B cell (primary cell): Measurements from ENCODE around the gene MRPL53. TPM values are rescaled to one million over a fixed set of nuclear protein-coding genes. Genes with fewer than 3 reads are reported as not detected.

Experiments
- ATAC-seq: fragments of 200-7000 bp; cut with Tn5 transposase; one replicate; pipeline ENCODE4 v1.10.0; 2021; ENCODE audit warnings: low read depth, mild to moderate bottlenecking, moderate number of reproducible peaks, moderate library complexity
- CTCF ChIA-PET: fragments of 350-600 bp; sonication (Branson Sonifier 250); formaldehyde crosslinking; loops from one replicate; lab custom pipeline; 2021; ENCODE audit warnings: antibody characterized with exemption, inconsistent platforms; lab: Charles Lee
- POLR2A ChIA-PET: fragments of 350-600 bp; sonication (Branson Sonifier 250); formaldehyde crosslinking; loops from one replicate; lab custom pipeline; 2021; ENCODE audit warnings: antibody characterized with exemption; lab: Charles Lee
- DNase-seq: peaks from one replicate; pipeline ENCODE4 v3.0.0; 2013
- H2AFZ ChIP-seq: 2 replicates; pipeline ENCODE4 v1.6.1; 2012; ENCODE audit warnings: mild to moderate bottlenecking, low read depth, low read length; ENCODE audit not compliant: insufficient read depth, poor library complexity, severe bottlenecking
- H3K27ac ChIP-seq, 2 donors: 1 replicate in 1 of 2; 2 replicates in 1 of 2; pipeline ENCODE4 v1.5.1; 2012 to 2013; ENCODE audit warnings: low read length in 2 of 2, mild to moderate bottlenecking in 2 of 2, moderate library complexity in 1 of 2
- H3K27me3 ChIP-seq, 4 experiments: fragments of 200-600 bp in 1 of 4; sonication (generic) in 1 of 4; replicated peaks in 1 of 4; 1 replicate in 2 of 4; 2 replicates in 2 of 4; pipeline versions ENCODE4 v1.6.1 to v1.7.0; 2013 to 2016; ENCODE audit warnings: low read length in 3 of 4, mild to moderate bottlenecking in 2 of 4, mixed read lengths in 1 of 4, moderate library complexity in 1 of 4; ENCODE audit not compliant: insufficient read depth in 4 of 4, control insufficient read depth in 3 of 4; ENCODE audit errors: control extremely low read depth in 1 of 4
- H3K36me3 ChIP-seq, 2 experiments: replicated peaks in 1 of 2; 1 replicate in 1 of 2; 2 replicates in 1 of 2; pipeline versions ENCODE4 v1.6.1 to v1.7.1; 2013; ENCODE audit warnings: low read length in 1 of 2; ENCODE audit not compliant: insufficient read depth in 2 of 2, control insufficient read depth in 1 of 2; ENCODE audit errors: control extremely low read depth in 1 of 2, extremely low read depth in 1 of 2
- H3K4me1 ChIP-seq, 2 donors: fragments of 200-600 bp in 1 of 2; sonication (generic) in 1 of 2; 1 replicate in 1 of 2; 2 replicates in 1 of 2; pipeline versions ENCODE4 v1.5.1 to v1.6.1; 2013 to 2017; ENCODE audit warnings: low read length in 2 of 2; ENCODE audit not compliant: control insufficient read depth in 2 of 2, insufficient read depth in 2 of 2
- H3K4me2 ChIP-seq: replicated peaks from 2 replicates; pipeline ENCODE3; 2012; ENCODE audit warnings: mild to moderate bottlenecking, low read depth, low read length; ENCODE audit not compliant: poor library complexity, severe bottlenecking
- H3K4me3 ChIP-seq, 5 experiments: fragments of 200-600 bp in 1 of 5; sonication (generic) in 1 of 5; 1 replicate in 3 of 5; 2 replicates in 2 of 5; pipeline versions ENCODE4 v1.5.1 to v1.7.0; 2011 to 2016; ENCODE audit warnings: low read length in 4 of 5, mild to moderate bottlenecking in 4 of 5, low read depth in 2 of 5, control low read depth in 1 of 5, moderate library complexity in 1 of 5; ENCODE audit not compliant: insufficient read depth in 1 of 5; ENCODE audit errors: control extremely low read depth in 1 of 5, extremely low read depth in 1 of 5
- H3K79me2 ChIP-seq: fragments of 200-600 bp; sonication (generic); one replicate; pipeline ENCODE4 v1.6.0; 2016; ENCODE audit warnings: low read length; ENCODE audit not compliant: control insufficient read depth, insufficient read depth
- H3K9ac ChIP-seq: fragments of 200-600 bp; sonication (generic); 2 replicates; pipeline ENCODE4 v1.6.1; 2017; ENCODE audit warnings: mild to moderate bottlenecking, low read length, moderate library complexity
- H3K9me3 ChIP-seq, 3 donors: one replicate each; pipeline versions ENCODE4 v1.6.1 to v1.7.1; 2013; ENCODE audit warnings: low read length in 2 of 3; ENCODE audit not compliant: control insufficient read depth in 2 of 3, insufficient read depth in 1 of 3; ENCODE audit errors: control extremely low read depth in 1 of 3
- H4K20me1 ChIP-seq: 2 replicates; pipeline ENCODE4 v1.6.0; 2012; ENCODE audit warnings: mild to moderate bottlenecking, low read length; ENCODE audit not compliant: insufficient read depth, control insufficient read depth, poor library complexity, severe bottlenecking
- H3K27ac Mint-ChIP-seq: one replicate; pipeline ENCODE4 v1.8.0; 2021; ENCODE audit warnings: mixed read lengths
- H3K27me3 Mint-ChIP-seq: one replicate; pipeline ENCODE4 v1.8.0; 2021; ENCODE audit warnings: mixed read lengths
- H3K4me1 Mint-ChIP-seq: one replicate; pipeline ENCODE4 v1.8.0; 2021; ENCODE audit warnings: mixed read lengths
- H3K4me3 Mint-ChIP-seq: one replicate; pipeline ENCODE4 v1.8.0; 2021; ENCODE audit warnings: mixed read lengths
- H3K9me3 Mint-ChIP-seq: one replicate; pipeline ENCODE4 v1.8.0; 2022; ENCODE audit warnings: mixed read lengths; ENCODE audit not compliant: insufficient read depth
- EZH2 ChIP-seq: IDR thresholded peaks from 2 replicates; pipeline ENCODE4 v1.6.1; 2012; ENCODE audit warnings: borderline replicate concordance, low read depth, mild to moderate bottlenecking, moderate library complexity, low read length; ENCODE audit not compliant: insufficient read depth, poor library complexity, severe bottlenecking
- WGBS: methylation state at CpG from one replicate; pipeline ENCODE4 v1.1.5; 2013; ENCODE audit warnings: missing lambda C conversion rate; ENCODE audit not compliant: insufficient coverage; 5-methylcytosine and 5-hydroxymethylcytosine counted together
- intact Hi-C: fragments of 100-400 bp; cut with micrococcal nuclease; formaldehyde crosslinking; loops from one replicate; pipeline ENCODE4 v1.10.0; 2022
- polyA plus RNA-seq: library from polyadenylated mRNA; depleted of rRNA; stranded (reverse); fragments of >200 nt; gene quantifications from 2 replicates; pipeline ENCODE4 v1.2.3, GENCODE V29; 2012
- total RNA-seq, 2 donors: library from RNA; stranded (reverse); fragments of 120-200 nt in 1 of 2; gene quantifications; 1 replicate in 1 of 2; 2 replicates in 1 of 2; pipeline versions ENCODE4 v1.2.3 to v1.2.4, GENCODE V29; 2013 to 2022
- TF ChIP-seq, protein P1 (sequence below): fragments of 200-600 bp; IDR thresholded peaks from one replicate; pipeline ENCODE4 v1.8.0; 2022; ENCODE audit warnings: antibody characterized with exemption, mild to moderate bottlenecking

The MRPL53 gene
- total and polyA plus RNA-seq, 2 donors (not counting 1 experiment from before 2014, with no cell fraction given) = 59.3 to 70.0 TPM

DNA sequence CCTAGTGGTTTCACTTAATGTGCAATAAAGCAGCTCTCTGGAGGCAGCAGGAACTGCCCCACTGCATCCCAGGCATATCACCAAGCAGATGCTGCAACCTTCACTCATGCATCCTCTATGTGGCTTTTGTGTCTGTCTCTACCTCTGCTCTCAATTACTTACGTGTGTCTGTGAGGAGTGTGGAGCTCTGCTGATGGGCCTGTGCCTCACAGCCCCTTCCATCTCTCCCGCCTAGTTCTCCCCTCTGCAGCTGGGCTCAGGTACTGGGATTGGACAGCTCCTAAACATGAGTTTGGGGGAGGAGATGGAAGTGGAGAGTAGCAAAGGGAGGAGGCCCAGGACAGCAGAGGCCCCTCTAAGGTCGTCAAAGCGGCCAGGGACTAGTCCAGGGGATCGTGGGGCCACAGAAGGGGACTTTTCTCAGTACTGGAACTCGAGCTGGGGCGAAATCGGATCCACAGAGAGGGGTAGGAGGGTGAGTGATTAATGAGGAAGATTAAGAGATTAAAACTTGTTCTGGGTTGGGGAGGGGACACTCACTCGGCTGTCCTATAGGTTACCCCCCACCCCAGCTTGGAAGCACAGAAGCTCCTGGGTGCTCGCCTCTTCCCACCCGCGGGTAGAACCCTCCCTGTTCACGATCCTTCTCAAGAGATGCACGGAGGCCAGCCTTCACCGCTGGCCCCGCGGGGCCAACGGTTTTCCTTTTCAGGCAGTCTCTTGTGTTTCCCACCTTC is 29.0 kb upstream of the MRPL53 start:
- H3K27me3 ChIP-seq = peaks cover 0 to 89% (median 38%) of the 10 kb centered on the region in 4 experiments

More for the DNA sequence above, 29.0 kb upstream of the MRPL53 start:
- H3K27ac ChIP-seq = no peak overlapping the region
- ATAC-seq = no peak
- H4K20me1 ChIP-seq = no peaks in the 10 kb centered on the region
- H3K4me1 ChIP-seq = peaks cover 55 to 56% of the 10 kb centered on the region in 2 donors
- peak overlapping the region; percentile 86 for H3K4me3 Mint-ChIP-seq
- H3K9me3 Mint-ChIP-seq = no peaks in the 10 kb centered on the region
- H3K4me3 ChIP-seq = no peak overlapping the region
- peaks cover 0 to 10% of the 10 kb centered on the region in 2 experiments for H3K36me3 ChIP-seq
- DNase-seq = no peak
- WGBS = 80% methylated on average over 17 of the region's 18 CpGs
- TF ChIP-seq, protein P1, sequence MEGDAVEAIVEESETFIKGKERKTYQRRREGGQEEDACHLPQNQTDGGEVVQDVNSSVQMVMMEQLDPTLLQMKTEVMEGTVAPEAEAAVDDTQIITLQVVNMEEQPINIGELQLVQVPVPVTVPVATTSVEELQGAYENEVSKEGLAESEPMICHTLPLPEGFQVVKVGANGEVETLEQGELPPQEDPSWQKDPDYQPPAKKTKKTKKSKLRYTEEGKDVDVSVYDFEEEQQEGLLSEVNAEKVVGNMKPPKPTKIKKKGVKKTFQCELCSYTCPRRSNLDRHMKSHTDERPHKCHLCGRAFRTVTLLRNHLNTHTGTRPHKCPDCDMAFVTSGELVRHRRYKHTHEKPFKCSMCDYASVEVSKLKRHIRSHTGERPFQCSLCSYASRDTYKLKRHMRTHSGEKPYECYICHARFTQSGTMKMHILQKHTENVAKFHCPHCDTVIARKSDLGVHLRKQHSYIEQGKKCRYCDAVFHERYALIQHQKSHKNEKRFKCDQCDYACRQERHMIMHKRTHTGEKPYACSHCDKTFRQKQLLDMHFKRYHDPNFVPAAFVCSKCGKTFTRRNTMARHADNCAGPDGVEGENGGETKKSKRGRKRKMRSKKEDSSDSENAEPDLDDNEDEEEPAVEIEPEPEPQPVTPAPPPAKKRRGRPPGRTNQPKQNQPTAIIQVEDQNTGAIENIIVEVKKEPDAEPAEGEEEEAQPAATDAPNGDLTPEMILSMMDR = no peak
- TF ChIP-seq EZH2 = no peak
- peaks cover 2% of the 10 kb centered on the region for H3K79me2 ChIP-seq
- peaks cover 0 to 31% (median 0%) of the 10 kb centered on the region in 3 donors for H3K9me3 ChIP-seq
- H3K27ac Mint-ChIP-seq = no peak overlapping the region
- no peak overlapping the region for H2AFZ ChIP-seq
- no peak overlapping the region for H3K4me2 ChIP-seq
- H3K27me3 Mint-ChIP-seq = peaks cover 65% of the 10 kb centered on the region
- H3K4me1 Mint-ChIP-seq = peaks cover 67% of the 10 kb centered on the region
- intact Hi-C loops = no loop called here
- H3K9ac ChIP-seq = no peak overlapping the region
- ChIA-PET POLR2A (interaction anchor here (1.5 kb wide), 1 partner anchor 19 kb away, joined by 8 read pairs; the partner anchor contains the start of genes CCDC142 and TTC31), CTCF (interaction anchor here (0.8 to 3.0 kb wide), 7 partner anchors 8 to 87 kb away, joined by 3 to 16 read pairs (median 4); partner anchors contain the start of genes CCDC142 and TTC31)
